ENCODE measurements around the gene DPP8. TPM values are rescaled to one million over a fixed set of nuclear protein-coding genes. Genes with fewer than 3 reads are reported as not detected.
A peak's percentile ranks its signal among the peaks of the same experiment; 100 is the strongest.

Gene DPP8
- total RNA-seq, 1 donor from 2014 or later = 39.0 TPM

DNA sequence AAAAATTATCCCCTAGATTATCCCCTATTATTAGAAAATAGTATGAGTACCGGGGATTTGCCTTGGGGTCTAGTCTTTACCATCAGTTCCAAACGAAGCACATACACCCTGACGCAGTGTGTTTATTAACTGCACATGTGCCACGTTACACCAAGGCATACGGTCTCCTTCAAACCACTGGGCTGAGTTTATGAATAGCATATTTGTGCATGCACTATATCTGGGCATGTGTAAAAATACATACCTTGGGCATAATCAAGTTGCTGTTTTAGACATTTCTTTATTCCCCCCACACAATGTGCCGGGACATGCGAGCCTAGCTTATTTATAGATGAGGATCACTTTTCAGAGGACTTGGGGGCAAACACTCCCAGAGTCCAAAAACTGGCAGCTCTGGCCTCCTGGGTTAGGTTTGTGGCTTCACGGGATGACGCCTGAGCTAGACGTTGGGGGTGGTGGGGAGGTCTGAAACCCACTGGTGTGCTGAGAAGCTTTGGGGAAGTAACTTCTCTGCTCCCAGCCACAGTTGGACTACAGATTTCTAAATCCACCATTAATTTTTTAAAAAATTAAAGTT is 111.0 kb downstream of the DPP8 start:
- Histone ChIP-seq H3K9ac (no peak overlapping the region), H3F3A (ENCODE audit: low read depth) (peaks cover 43% of the 10 kb centered on the region), H3K27me3 (no peaks in the 10 kb centered on the region), H3K9me3 (ENCODE audit: low read depth) (no peaks in the 10 kb centered on the region), H3K27ac (peak overlapping the region; percentile 7), H3K36me3 (no peaks in the 10 kb centered on the region), H2AFZ (replicated peaks) (no peak overlapping the region), H3K79me2 (ENCODE audit: low read depth) (no peaks in the 10 kb centered on the region), H4K20me1 (ENCODE audit: low read depth) (no peaks in the 10 kb centered on the region), H3K4me1 (peaks cover 48% of the 10 kb centered on the region), H3K4me3 (no peak overlapping the region), H3K4me2 (no peak overlapping the region)
- TF ChIP-seq EZH2phosphoT487 (IDR thresholded peaks at IDR 0.05) (no peak), EZH2 (IDR thresholded peaks at IDR 0.05) (no peak)
- TF ChIP-seq, protein P1, sequence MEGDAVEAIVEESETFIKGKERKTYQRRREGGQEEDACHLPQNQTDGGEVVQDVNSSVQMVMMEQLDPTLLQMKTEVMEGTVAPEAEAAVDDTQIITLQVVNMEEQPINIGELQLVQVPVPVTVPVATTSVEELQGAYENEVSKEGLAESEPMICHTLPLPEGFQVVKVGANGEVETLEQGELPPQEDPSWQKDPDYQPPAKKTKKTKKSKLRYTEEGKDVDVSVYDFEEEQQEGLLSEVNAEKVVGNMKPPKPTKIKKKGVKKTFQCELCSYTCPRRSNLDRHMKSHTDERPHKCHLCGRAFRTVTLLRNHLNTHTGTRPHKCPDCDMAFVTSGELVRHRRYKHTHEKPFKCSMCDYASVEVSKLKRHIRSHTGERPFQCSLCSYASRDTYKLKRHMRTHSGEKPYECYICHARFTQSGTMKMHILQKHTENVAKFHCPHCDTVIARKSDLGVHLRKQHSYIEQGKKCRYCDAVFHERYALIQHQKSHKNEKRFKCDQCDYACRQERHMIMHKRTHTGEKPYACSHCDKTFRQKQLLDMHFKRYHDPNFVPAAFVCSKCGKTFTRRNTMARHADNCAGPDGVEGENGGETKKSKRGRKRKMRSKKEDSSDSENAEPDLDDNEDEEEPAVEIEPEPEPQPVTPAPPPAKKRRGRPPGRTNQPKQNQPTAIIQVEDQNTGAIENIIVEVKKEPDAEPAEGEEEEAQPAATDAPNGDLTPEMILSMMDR (IDR thresholded peaks at IDR 0.05) = no peak
- H3K9me3 Mint-ChIP-seq = no peaks in the 10 kb centered on the region
- H3K27me3 Mint-ChIP-seq (ENCODE audit: insufficient read depth, low read depth) = no peaks in the 10 kb centered on the region
- peaks cover 8% of the 10 kb centered on the region for H3K36me3 Mint-ChIP-seq
- H3K4me1 Mint-ChIP-seq = peaks cover 47% of the 10 kb centered on the region
- H3K4me3 Mint-ChIP-seq = no peak overlapping the region
- H3K27ac Mint-ChIP-seq = no peak overlapping the region
- DNase-seq (ENCODE audit: low spot score) = no peak

DNA sequence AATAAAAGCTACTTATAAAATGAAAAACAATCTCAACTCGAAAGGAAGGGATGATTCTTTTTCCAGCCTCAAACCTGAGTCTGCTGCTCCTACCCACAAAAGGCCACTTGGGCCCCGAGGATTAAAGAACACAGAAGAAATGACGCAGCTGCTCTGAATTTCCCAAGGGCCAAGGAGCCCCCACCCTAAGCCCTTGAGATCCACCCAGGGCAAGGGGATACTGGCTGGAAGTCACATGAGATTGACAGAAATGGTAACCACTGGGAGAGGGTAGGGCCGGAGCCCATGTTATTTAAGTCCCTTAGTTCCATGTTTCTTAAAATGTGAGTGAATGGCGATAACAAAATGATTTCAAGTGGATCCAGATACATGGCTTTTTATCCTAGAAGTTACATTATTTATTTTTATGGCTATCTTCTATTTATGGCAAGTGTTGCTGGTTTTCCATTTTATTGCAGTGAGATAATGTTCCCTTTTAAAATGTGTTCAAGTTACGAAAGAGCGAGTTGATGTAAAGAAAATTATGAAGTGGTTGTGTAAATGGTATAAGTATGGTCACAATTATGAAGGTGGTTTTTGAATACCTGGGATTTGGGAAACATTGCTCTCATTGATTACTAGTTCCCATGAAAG is 111.6 kb downstream of the DPP8 start:
- Mint-ChIP-seq H3K4me1 (peaks cover 49% of the 10 kb centered on the region), H3K36me3 (peaks cover 8% of the 10 kb centered on the region), H3K4me3 (no peak overlapping the region), H3K27me3 (ENCODE audit: insufficient read depth, low read depth) (peaks cover 2% of the 10 kb centered on the region), H3K27ac (no peak overlapping the region), H3K9me3 (no peaks in the 10 kb centered on the region)
- peaks cover 48% of the 10 kb centered on the region for H3K4me1 ChIP-seq
- H3F3A ChIP-seq (ENCODE audit: low read depth) = peaks cover 45% of the 10 kb centered on the region
- DNase-seq (ENCODE audit: low spot score) = peak; percentile 73
- peaks cover 3% of the 10 kb centered on the region for H4K20me1 ChIP-seq (ENCODE audit: low read depth)
- H3K27me3 ChIP-seq = no peaks in the 10 kb centered on the region
- no peak overlapping the region for H2AFZ ChIP-seq (replicated peaks)
- H3K9me3 ChIP-seq (ENCODE audit: low read depth) = no peaks in the 10 kb centered on the region
- TF ChIP-seq EZH2phosphoT487 (IDR thresholded peaks at IDR 0.05) = no peak
- TF ChIP-seq EZH2 (IDR thresholded peaks at IDR 0.05) = no peak
- TF ChIP-seq, protein P1 (IDR thresholded peaks at IDR 0.05) = no peak
- H3K36me3 ChIP-seq = no peaks in the 10 kb centered on the region
- peak overlapping the region; percentile 15 for H3K4me2 ChIP-seq
- H3K79me2 ChIP-seq (ENCODE audit: low read depth) = no peaks in the 10 kb centered on the region
- H3K4me3 ChIP-seq = no peak overlapping the region
- no peak overlapping the region for H3K9ac ChIP-seq
- H3K27ac ChIP-seq = peak overlapping the region; percentile 31

DNA sequence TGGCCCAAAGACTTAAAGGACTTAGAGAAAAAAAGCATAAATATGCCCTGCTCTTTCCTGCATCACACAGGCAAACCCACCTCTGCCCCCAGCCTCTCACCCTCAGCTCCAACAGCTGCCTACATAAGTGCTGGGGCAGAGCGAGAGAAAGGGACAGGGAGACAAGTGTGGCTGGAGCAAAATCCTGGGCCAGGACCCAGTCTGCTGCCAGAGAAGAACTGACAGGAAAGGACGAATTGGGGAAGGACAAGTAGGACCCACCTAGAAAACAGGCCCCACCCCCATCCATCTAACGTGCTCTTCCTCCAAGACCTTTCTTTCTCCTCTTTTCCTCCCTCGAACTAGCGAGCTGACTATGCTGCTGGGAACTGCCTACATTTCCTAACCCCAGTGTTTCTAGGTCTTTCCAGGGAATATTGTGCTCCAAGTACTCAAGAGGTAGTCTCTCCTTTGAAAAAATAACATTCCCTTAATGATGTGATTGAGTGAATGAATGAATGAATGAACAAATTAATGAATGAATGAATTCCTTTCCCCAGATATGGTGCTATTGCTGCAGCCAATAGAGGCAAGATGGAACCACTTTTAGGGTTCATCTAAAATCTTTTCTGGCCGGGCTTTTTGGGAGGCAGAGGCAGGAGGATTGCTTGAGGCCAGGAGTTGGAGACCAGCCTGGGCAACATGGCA is 113.2 kb downstream of the DPP8 start:
- no peak overlapping the region for H3K27ac Mint-ChIP-seq
- H3K27ac ChIP-seq = no peak overlapping the region

More for the DNA sequence above, 113.2 kb downstream of the DPP8 start:
- Histone ChIP-seq H3K4me1 (peaks cover 42% of the 10 kb centered on the region), H3K4me2 (no peak overlapping the region), H3K9ac (no peak overlapping the region), H3K79me2 (ENCODE audit: low read depth) (no peaks in the 10 kb centered on the region), H4K20me1 (ENCODE audit: low read depth) (peaks cover 5% of the 10 kb centered on the region), H3K27me3 (no peaks in the 10 kb centered on the region), H2AFZ (replicated peaks) (no peak overlapping the region), H3F3A (ENCODE audit: low read depth) (peaks cover 38% of the 10 kb centered on the region), H3K36me3 (no peaks in the 10 kb centered on the region), H3K9me3 (ENCODE audit: low read depth) (no peaks in the 10 kb centered on the region), H3K4me3 (no peak overlapping the region)
- TF ChIP-seq EZH2phosphoT487 (IDR thresholded peaks at IDR 0.05) = no peak
- no peak for TF ChIP-seq EZH2 (IDR thresholded peaks at IDR 0.05)
- TF ChIP-seq, protein P1 (IDR thresholded peaks at IDR 0.05) = no peak
- Mint-ChIP-seq H3K9me3 (no peaks in the 10 kb centered on the region), H3K27me3 (ENCODE audit: insufficient read depth, low read depth) (peaks cover 2% of the 10 kb centered on the region), H3K4me3 (no peak overlapping the region), H3K4me1 (peaks cover 52% of the 10 kb centered on the region), H3K36me3 (peaks cover 4% of the 10 kb centered on the region)
- peak; percentile 17 for DNase-seq (ENCODE audit: low spot score)

Measured in neural progenitor cell (in vitro differentiated cells).